Measurements from ENCODE around the gene MARK3.
"Not testable (repeated sequence)": the region's sequence is repeated elsewhere in the genome, so short reads cannot be mapped to it uniquely, and the experiment has no call there.

Gene MARK3

GRCh38 chr14:103524002-103524935, 139.1 kb downstream of the MARK3 start:
- H3K4me3 ChIP-seq (ENCODE audit: low read length): no peak overlapping the region
- no peak for TF ChIP-seq CTCF (IDR thresholded peaks at IDR 0.05; ENCODE audit: insufficient read depth, low read depth, low read length, missing control alignments)
- no peak for DNase-seq (ENCODE audit: low read depth)

- DNase-seq (ENCODE audit: low read depth); H3K4me3 ChIP-seq (ENCODE audit: low read length): not testable (repeated sequence)
Observed at GRCh38 chr14:103525430-103526246, 140.4 kb downstream of the MARK3 start.

GRCh38 chr14:103526247-103526913, 141.2 kb downstream of the MARK3 start:
- no peak for TF ChIP-seq CTCF (IDR thresholded peaks at IDR 0.05; ENCODE audit: insufficient read depth, low read depth, low read length, missing control alignments)
- H3K4me3 ChIP-seq (ENCODE audit: low read length): no peak overlapping the region
- DNase-seq (ENCODE audit: low read depth): no peak

- no peak overlapping the region for H3K4me3 ChIP-seq (ENCODE audit: low read length)
- no peak for TF ChIP-seq CTCF (IDR thresholded peaks at IDR 0.05; ENCODE audit: insufficient read depth, low read depth, low read length, missing control alignments)
- DNase-seq (ENCODE audit: low read depth): no peak
Observed at GRCh38 chr14:103526914-103527248, 141.7 kb downstream of the MARK3 start.

GRCh38 chr14:103527408-103528145, 142.4 kb downstream of the MARK3 start:
- H3K4me3 ChIP-seq (ENCODE audit: low read length): peak overlapping the region; percentile 77
- peak; percentile 70 for DNase-seq (ENCODE audit: low read depth)
- TF ChIP-seq CTCF (IDR thresholded peaks at IDR 0.05; ENCODE audit: insufficient read depth, low read depth, low read length, missing control alignments): no peak

GRCh38 chr14:103528146-103528586, 143.0 kb downstream of the MARK3 start:
- H3K4me3 ChIP-seq (ENCODE audit: low read length): peak overlapping the region; percentile 77
- no peak for TF ChIP-seq CTCF (IDR thresholded peaks at IDR 0.05; ENCODE audit: insufficient read depth, low read depth, low read length, missing control alignments)
- no peak for DNase-seq (ENCODE audit: low read depth)

Measured in epithelial cell of esophagus (primary cell).